ENCODE data around the gene OR2Z1. TPM values are rescaled to one million over a fixed set of nuclear protein-coding genes. Genes with fewer than 3 reads are reported as not detected.
"Not testable (repeated sequence)": the region's sequence is repeated elsewhere in the genome, so short reads cannot be mapped to it uniquely, and the experiment has no call there.

Gene OR2Z1
- total RNA-seq, 6 experiments from 2014 or later, result not detected

- WGBS (ENCODE audit: insufficient coverage, low coverage, low lambda C conversion rate, missing lambda C conversion rate), result 63% methylated on average over 11 of the region's 23 CpGs
Measured at GRCh38 chr19:8698433-8699063, 22.9 kb upstream of the OR2Z1 start, which contains the start of gene ACTL9. Gene ACTL9 (minus strand): TSS chr19:8698795. CDS start chr19:8698701, 94 bp downstream.

GRCh38 chr19:8699908-8700307 lies 21.5 kb upstream of the OR2Z1 start:
- H3K4me1 ChIP-seq, result no peaks in the 10 kb centered on the region
- TF ChIP-seq POLR2A (IDR thresholded peaks at IDR 0.05) (no peak), CTCF (IDR thresholded peaks at IDR 0.05) (no peak)
- ATAC-seq, result no peak
- no peaks in the 10 kb centered on the region for H3K27me3 ChIP-seq
- H3K27ac ChIP-seq, result no peak overlapping the region
- no peaks in the 10 kb centered on the region for H3K9me3 ChIP-seq
- H3K36me3 ChIP-seq, result no peaks in the 10 kb centered on the region
- no peak for DNase-seq
- intact Hi-C loops (cut with DNase I), result no loop called here
- no peak overlapping the region for H3K4me3 ChIP-seq

More at GRCh38 chr19:8698433-8699063, 22.9 kb upstream of the OR2Z1 start, which contains the start of gene ACTL9:
- Histone ChIP-seq H3K9me3 (no peaks in the 10 kb centered on the region), H3K27ac (no peak within 1 kb of the TSS), H3K4me1 (no peaks in the 10 kb centered on the region), H3K4me3 (no peak within 1 kb of the TSS), H3K36me3 (no peaks in the 10 kb centered on the region), H3K27me3 (no peaks in the 10 kb centered on the region)
- DNase-seq (no peak), ATAC-seq (no peak)
- TF ChIP-seq POLR2A (IDR thresholded peaks at IDR 0.05) (no peak), CTCF (IDR thresholded peaks at IDR 0.05) (no peak)
- intact Hi-C loops (cut with DNase I), result no loop called here

- H3K27me3 ChIP-seq, result no peaks in the 10 kb centered on the region
- H3K4me3 ChIP-seq, result no peak overlapping the region
- no peaks in the 10 kb centered on the region for H3K9me3 ChIP-seq
- H3K36me3 ChIP-seq, result no peaks in the 10 kb centered on the region
- WGBS (ENCODE audit: insufficient coverage, low coverage, low lambda C conversion rate, missing lambda C conversion rate), result 55% methylated on average over 2 of the region's 2 CpGs
- no peak for ATAC-seq
- intact Hi-C loops (cut with DNase I), result no loop called here
- H3K27ac ChIP-seq, result no peak overlapping the region
- DNase-seq, result no peak
- TF ChIP-seq POLR2A (IDR thresholded peaks at IDR 0.05) (no peak), CTCF (IDR thresholded peaks at IDR 0.05) (no peak)
- H3K4me1 ChIP-seq, result no peaks in the 10 kb centered on the region
Measured at GRCh38 chr19:8700956-8701355, 20.5 kb upstream of the OR2Z1 start.

- Histone ChIP-seq H3K27ac (no peak overlapping the region), H3K27me3 (no peaks in the 10 kb centered on the region), H3K4me1 (no peaks in the 10 kb centered on the region), H3K36me3 (no peaks in the 10 kb centered on the region), H3K9me3 (no peaks in the 10 kb centered on the region), H3K4me3 (no peak overlapping the region)
- DNase-seq (no peak), ATAC-seq (no peak)
- 6% methylated on average over 5 of the region's 5 CpGs for WGBS (ENCODE audit: insufficient coverage, low coverage, low lambda C conversion rate, missing lambda C conversion rate)
- no peak for TF ChIP-seq CTCF (IDR thresholded peaks at IDR 0.05)
- no peak for TF ChIP-seq POLR2A (IDR thresholded peaks at IDR 0.05)
- intact Hi-C loops (cut with DNase I), result no loop called here
Measured at GRCh38 chr19:8702350-8702749, 19.1 kb upstream of the OR2Z1 start.

GRCh38 chr19:8703223-8703622 lies 18.2 kb upstream of the OR2Z1 start:
- 38% methylated on average over 7 of the region's 7 CpGs for WGBS (ENCODE audit: insufficient coverage, low coverage, low lambda C conversion rate, missing lambda C conversion rate)
- Histone ChIP-seq H3K27me3 (no peaks in the 10 kb centered on the region), H3K9me3 (no peaks in the 10 kb centered on the region), H3K27ac (no peak overlapping the region), H3K4me1 (no peaks in the 10 kb centered on the region), H3K4me3 (no peak overlapping the region), H3K36me3 (no peaks in the 10 kb centered on the region)
- ATAC-seq (no peak), DNase-seq (no peak)
- TF ChIP-seq POLR2A (IDR thresholded peaks at IDR 0.05) (no peak), CTCF (IDR thresholded peaks at IDR 0.05) (no peak)
- intact Hi-C loops (cut with DNase I), result no loop called here

GRCh38 chr19:8705304-8705703 lies 16.1 kb upstream of the OR2Z1 start:
- ATAC-seq; H3K36me3 ChIP-seq; H3K4me1 ChIP-seq; H3K4me3 ChIP-seq; H3K27ac ChIP-seq; H3K27me3 ChIP-seq; intact Hi-C loops (cut with DNase I); H3K9me3 ChIP-seq; DNase-seq: not testable (repeated sequence)
- 76% methylated on average over 3 of the region's 3 CpGs for WGBS (ENCODE audit: insufficient coverage, low coverage, low lambda C conversion rate, missing lambda C conversion rate)
